NCI-H2081 treated with DMSO at 0.1 percent for 48 hours (cell line): ENCODE results near the gene CHCHD6.
A peak's percentile ranks its signal among the peaks of the same experiment; 100 is the strongest.

Experiments used
- DNase-seq: peaks from one replicate; lab custom pipeline; 2025; lab: John Stamatoyannopoulos, UW

Gene CHCHD6

DNA sequence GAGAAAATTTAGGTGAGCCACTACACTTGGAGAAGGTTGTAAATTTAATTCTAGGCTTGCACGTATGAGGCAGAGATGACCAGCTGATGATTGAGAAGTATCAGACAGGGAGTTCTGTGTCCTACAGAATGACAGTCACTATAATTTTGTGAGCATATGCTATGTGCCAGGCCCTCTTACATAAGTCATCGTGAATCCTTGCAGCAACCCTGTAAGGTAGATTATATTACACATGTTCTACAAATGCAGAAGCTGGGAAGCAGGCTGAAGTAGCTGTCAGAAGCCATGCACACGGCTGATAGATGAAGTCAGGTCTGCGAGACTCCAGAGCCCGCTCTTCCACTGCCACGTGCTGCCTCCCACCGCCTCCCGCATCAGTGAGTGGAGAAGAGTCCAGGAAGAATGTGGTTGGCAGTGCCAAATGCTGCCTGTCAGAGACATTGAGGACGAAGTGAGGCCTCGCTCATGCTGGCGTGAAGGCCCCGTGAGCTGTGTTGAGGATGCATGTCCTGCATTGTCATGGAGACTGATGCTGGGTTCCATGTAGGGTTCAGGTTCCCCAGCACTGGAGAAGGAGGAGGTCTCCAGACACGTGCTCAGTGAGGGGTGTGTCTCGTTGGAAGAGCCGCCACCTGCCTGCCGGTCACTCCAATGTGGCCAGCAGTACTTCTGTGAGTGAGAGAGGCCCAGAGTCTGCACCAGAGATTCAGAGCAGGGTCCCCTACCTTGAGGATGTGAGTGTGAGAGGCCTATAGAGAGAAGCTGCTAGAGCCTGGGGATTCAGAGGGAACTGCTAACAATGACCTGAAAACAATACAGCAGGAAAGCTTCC is 155.6 kb downstream of the CHCHD6 start:
- no peak for DNase-seq

- DNase-seq, result no peak
Measured at GRCh38 chr3:126865736-126866135, 161.7 kb downstream of the CHCHD6 start.

- DNase-seq, result no peak
Measured at GRCh38 chr3:126866175-126866759, 162.2 kb downstream of the CHCHD6 start.

GRCh38 chr3:126867190-126867862 is 163.3 kb downstream of the CHCHD6 start:
- DNase-seq, result no peak

GRCh38 chr3:126867863-126868200 is 163.8 kb downstream of the CHCHD6 start:
- DNase-seq, result no peak

- DNase-seq, result no peak
Measured at GRCh38 chr3:126870608-126871210, 166.7 kb downstream of the CHCHD6 start.

GRCh38 chr3:126872701-126873342 is 168.8 kb downstream of the CHCHD6 start:
- no peak for DNase-seq

GRCh38 chr3:126873416-126873815 is 169.4 kb downstream of the CHCHD6 start:
- DNase-seq, result no peak

DNA sequence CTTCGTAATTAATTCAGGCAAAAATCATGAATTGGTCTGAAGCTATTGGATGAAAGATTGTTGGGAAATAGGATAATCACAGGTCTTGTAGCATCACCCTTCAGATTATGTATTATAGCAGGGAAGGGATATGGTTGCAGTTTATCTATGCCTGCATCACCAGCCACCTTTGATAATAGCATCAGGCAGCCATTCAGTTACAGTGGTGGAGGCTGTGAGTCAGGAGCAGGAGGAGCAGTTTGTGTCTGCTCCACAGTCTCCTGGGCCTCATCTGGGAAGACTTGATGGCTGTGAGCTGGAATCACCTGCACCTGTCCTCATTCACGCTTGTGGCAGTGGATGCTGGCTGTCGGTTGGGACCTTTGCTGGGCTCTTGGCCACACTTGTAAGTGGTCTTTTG is 174.6 kb downstream of the CHCHD6 start:
- no peak for DNase-seq

- no peak for DNase-seq
Measured at GRCh38 chr3:126880901-126881300, 176.9 kb downstream of the CHCHD6 start.

DNA sequence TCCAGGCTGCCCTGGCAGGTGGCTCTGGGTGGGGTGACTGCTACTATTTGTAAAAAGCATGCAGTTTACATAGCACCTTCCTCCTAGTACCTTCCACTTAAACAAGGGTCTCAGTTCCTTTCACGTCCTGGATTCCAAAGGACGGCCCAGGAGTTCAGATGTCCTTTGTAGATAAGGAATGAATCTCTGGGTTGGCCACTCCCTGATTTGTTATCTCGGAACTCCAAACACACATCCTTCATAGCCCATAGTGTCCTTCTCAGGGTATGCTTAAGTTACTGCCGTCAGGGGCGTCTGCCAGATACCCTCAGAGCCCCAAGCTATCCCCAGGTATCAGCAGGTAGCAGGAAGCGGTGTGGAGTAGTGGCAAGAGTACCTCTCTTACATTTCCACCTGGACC is 177.8 kb downstream of the CHCHD6 start:
- no peak for DNase-seq

- DNase-seq, result no peak
Measured at GRCh38 chr3:126883241-126883640, 179.2 kb downstream of the CHCHD6 start.

GRCh38 chr3:126885425-126885824 is 181.4 kb downstream of the CHCHD6 start:
- no peak for DNase-seq

DNA sequence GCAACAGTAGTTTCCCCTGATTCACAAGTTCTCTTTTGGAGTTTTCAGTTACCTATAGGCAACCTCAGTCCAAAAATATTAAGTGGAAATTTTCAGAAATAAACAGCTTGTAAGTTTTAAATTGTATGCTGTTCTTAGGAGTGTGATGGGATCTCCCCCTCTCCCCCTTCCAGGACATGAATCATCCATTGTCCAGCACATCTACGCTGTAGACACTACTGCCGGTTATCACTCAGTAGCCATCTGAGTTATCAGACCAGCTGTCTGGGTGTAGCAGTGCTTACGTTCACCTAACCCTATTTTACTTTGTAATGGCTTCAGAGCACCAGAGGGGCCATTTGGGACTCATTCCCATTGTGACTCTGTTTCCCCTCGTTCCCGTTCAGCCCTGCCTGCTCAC is 182.2 kb downstream of the CHCHD6 start:
- DNase-seq, result no peak

- no peak for DNase-seq
Measured at GRCh38 chr3:126887686-126888085, 183.6 kb downstream of the CHCHD6 start.

DNA sequence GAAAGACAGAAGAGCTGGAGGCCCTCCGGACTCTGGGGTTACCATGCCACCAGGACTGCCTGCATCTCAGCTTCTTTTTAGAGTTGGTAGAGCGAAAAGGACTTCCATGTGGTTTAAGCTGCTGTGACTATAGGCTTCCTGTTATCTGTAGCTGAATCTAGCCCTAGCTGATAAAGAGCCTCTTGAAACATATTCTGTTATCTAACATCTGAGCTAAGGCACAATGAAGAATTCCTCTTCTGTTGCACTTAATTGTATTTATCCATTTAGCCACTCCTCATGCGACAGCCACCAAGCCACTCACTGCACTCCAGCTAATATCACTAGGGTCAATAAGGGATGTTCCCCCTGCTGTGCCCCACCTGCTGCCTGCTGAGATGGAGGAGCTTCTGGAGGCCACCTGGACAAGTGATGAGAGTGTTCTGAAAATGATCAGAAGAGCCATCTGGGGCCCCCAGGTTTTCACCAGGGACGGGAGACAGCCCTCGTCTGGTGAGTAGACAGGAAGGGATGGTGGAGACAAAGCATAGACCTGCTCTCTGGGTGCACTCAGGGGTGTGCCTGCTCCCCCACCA is 184.2 kb downstream of the CHCHD6 start:
- peak; percentile 79 for DNase-seq

DNA sequence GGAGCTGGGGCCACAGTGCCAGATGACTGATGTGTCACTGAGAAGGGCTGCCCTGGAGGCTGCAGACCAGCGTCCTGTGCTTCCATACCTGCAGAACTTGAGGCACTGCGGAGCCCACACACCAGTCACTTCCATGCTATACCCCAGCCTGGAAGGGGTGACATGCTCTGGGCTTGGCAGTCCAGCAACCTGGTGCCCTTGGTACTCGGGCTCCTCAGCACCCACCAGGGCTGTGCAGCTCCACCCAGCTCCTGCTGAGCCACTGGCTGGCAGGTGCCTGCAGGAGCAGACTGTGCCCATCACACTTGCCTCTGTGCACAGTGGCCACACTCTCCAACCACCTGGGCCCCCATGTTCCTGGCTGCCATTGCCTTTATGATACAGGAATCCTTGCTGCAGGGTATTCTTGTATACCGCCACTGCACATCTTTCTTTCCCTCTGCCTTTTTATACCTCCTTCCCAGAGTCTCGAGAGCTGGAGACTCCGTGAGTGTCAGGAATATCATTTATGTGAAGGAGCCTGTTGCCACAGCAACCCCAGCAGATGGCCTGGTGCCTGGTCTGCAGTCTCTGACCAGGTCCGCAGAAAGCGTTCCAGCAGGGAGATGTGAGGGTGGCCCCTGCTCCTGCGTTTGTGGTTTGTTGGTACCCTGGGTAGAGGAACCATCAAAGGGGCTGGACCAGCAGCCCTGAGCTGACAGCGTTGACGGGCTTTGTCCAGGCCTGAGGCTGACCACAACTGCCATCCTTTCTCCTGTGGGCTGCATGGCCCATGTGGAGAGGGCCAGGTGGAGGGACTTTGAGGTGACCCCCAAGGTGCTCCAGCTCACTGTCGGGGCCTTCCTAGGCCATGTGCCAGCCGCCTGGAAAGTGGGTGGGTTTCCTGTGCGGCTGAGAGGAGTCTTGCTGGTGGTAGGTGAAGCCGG is 185.5 kb downstream of the CHCHD6 start:
- no peak for DNase-seq

DNA sequence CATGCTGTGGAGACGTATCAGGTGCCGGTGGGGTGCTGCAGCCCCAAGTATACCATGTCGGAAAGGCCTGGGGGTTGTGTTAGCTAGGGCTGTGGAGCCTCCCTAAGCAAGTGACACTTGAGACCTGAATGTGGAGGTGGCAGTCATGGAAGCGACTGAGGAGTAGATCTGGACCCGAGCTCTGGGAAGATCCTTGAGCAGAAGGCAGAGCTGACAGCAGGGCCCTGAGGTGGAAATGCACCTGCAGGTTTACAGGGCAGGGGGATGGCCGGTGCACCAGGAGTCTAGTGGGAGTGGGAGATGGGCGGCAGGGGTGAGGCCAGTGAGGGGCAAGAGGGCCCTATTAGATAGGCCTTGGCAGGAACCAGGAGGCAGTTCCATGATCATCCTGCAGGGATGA is 187.1 kb downstream of the CHCHD6 start:
- no peak for DNase-seq

GRCh38 chr3:126891791-126892190 is 187.8 kb downstream of the CHCHD6 start:
- no peak for DNase-seq

DNA sequence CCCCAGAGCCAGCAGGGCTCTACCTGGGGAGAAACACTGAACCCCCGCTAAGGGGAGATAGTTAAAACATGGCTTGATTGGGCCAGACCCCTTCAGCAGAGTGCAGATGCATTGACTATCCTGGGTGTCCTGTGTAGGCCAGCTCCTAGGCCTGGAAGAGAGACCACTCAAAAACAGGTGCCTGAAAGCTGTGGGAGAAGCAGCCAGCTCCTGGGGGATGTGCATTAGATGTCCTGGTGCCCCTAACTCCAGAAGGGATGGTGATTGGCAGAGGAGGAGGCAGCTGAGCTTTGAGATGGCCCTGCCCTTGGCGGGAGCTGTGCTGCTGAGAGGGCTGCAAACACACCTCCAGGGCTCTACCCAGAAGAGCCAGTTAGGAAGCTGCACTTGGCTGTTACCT is 189.6 kb downstream of the CHCHD6 start:
- DNase-seq, result no peak

- no peak for DNase-seq
Measured at GRCh38 chr3:126894475-126894874, 190.4 kb downstream of the CHCHD6 start.
